ENCODE results near the gene CIBAR2.

The CIBAR2 gene

GRCh38 chr16:85142129-85142513 lies 29.8 kb upstream of the CIBAR2 start:
- Histone ChIP-seq H3K27me3 (ENCODE audit: insufficient read depth, poor library complexity, severe bottlenecking) (peaks cover 21% of the 10 kb centered on the region), H3K27ac (replicated peaks) (no peak overlapping the region), H3K4me3 (replicated peaks; ENCODE audit: insufficient read depth, low read length) (no peak overlapping the region)
- TF ChIP-seq REST (IDR thresholded peaks at IDR 0.05; ENCODE audit: insufficient replicate concordance, low read depth) (no peak), SPI1 (IDR thresholded peaks at IDR 0.05; ENCODE audit: borderline replicate concordance, low read depth) (no peak), GABPA (IDR thresholded peaks at IDR 0.05; ENCODE audit: low read depth) (no peak), CTCF (IDR thresholded peaks at IDR 0.05; ENCODE audit: insufficient read depth, low read length) (no peak)
- no peak for DNase-seq (ENCODE audit: low read depth in 1 of 2, low spot score in 1 of 2)

DNA sequence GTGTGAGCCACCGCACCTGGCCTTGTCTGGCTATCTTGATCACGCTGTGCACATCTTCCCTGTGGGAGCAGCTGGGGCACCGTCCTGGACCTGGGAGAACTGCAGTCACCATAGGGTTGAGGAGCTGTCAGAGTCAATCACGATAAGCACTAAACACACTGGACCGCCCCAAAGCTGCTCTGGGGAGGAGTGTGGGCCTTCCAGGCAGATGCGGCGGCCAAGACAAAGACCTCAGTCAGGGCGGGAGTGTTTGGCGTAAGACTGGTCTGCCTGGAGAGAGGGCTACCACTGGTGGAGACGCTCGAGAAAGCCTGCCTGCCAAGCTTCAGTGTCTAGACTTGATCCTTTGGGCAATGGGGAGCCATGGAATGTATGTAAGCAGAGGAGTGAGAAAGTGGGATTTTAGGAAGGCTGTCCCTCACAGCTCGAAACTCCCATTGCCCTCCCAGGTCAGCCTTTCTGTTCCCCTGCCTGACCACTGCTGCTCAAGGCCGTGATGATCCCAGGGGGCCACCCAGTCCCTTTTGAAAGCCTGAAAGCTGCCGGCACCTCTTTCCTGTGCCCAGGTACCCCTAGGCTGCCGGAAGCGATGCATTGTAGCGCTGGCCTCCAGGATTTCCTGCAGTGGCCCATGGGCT lies 29.3 kb upstream of the CIBAR2 start:
- peaks cover 26% of the 10 kb centered on the region for H3K27me3 ChIP-seq (ENCODE audit: insufficient read depth, poor library complexity, severe bottlenecking)
- H3K4me3 ChIP-seq (replicated peaks; ENCODE audit: insufficient read depth, low read length) = no peak overlapping the region
- no peak for DNase-seq (ENCODE audit: low read depth in 1 of 2, low spot score in 1 of 2)
- TF ChIP-seq CTCF (IDR thresholded peaks at IDR 0.05; ENCODE audit: insufficient read depth, low read length) = no peak
- TF ChIP-seq GABPA (IDR thresholded peaks at IDR 0.05; ENCODE audit: low read depth) = no peak
- TF ChIP-seq SPI1 (IDR thresholded peaks at IDR 0.05; ENCODE audit: borderline replicate concordance, low read depth) = no peak
- H3K27ac ChIP-seq (replicated peaks) = no peak overlapping the region

DNA sequence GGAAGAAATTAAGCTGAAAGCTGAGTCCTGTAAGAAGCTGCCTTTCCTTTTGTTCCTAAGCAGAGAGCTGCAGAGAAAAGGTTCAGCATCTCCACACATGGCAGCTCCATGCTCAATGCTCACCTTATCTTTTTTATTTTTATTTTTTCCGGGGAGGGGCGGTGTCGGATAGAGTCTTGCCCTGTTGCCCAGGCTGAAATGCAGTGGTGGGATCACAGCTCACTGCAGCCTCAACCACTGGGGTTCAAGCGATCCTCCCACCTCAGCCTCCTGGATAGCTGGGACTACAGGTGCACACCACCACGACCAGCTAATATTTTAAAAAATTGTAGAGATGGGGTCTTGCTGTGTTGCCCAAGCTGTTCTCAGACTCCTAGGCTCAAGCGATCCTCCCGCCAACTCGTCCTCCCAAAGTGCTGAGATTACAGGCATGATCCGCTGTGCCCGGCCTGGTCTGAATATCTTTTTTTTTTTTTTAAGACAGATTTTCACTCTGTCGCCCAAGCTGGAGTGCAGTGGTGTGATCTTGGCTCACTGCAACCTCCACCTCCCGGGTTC lies 28.3 kb upstream of the CIBAR2 start:
- H3K4me3 ChIP-seq (replicated peaks; ENCODE audit: insufficient read depth, low read length) = no peak overlapping the region
- no peak overlapping the region for H3K27ac ChIP-seq (replicated peaks)
- peaks cover 29% of the 10 kb centered on the region for H3K27me3 ChIP-seq (ENCODE audit: insufficient read depth, poor library complexity, severe bottlenecking)
- DNase-seq (ENCODE audit: low read depth in 1 of 2, low spot score in 1 of 2) = no peak
- TF ChIP-seq REST (IDR thresholded peaks at IDR 0.05; ENCODE audit: insufficient replicate concordance, low read depth) (no peak), SPI1 (IDR thresholded peaks at IDR 0.05; ENCODE audit: borderline replicate concordance, low read depth) (no peak), POLR2AphosphoS5 (IDR thresholded peaks at IDR 0.05; ENCODE audit: low read depth) (no peak), CTCF (IDR thresholded peaks at IDR 0.05; ENCODE audit: insufficient read depth, low read length) (no peak), GABPA (IDR thresholded peaks at IDR 0.05; ENCODE audit: low read depth) (no peak)

DNA sequence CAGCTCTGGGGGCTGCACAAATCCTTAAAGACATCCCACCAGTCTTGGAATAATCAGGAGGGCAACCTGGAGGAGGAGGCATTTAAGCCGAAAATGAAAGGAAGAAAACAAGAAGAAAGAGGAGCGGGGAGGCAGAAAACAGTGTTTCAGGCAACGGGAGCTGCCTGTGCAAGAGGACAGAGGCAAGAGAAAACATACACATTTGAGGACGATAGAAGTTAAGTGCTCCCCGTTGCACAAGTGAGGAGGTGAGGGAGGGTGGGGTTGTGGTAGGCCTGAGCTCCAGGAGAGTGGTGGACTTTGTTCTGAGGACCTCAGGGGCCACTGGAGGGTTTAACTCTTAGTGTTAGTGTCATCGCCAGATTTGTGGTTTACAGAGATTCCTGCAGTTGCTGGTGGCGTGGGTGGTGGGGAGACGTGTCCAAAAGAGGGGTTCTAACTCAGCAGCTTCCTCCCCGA lies 27.6 kb upstream of the CIBAR2 start:
- Histone ChIP-seq H3K27ac (replicated peaks) (no peak overlapping the region), H3K4me3 (replicated peaks; ENCODE audit: insufficient read depth, low read length) (no peak overlapping the region), H3K27me3 (ENCODE audit: insufficient read depth, poor library complexity, severe bottlenecking) (peaks cover 29% of the 10 kb centered on the region)
- DNase-seq (ENCODE audit: low read depth in 1 of 2, low spot score in 1 of 2) = no peak
- TF ChIP-seq REST (IDR thresholded peaks at IDR 0.05; ENCODE audit: insufficient replicate concordance, low read depth) (no peak), CTCF (IDR thresholded peaks at IDR 0.05; ENCODE audit: insufficient read depth, low read length) (no peak), POLR2AphosphoS5 (IDR thresholded peaks at IDR 0.05; ENCODE audit: low read depth) (no peak), SPI1 (IDR thresholded peaks at IDR 0.05; ENCODE audit: borderline replicate concordance, low read depth) (no peak), GABPA (IDR thresholded peaks at IDR 0.05; ENCODE audit: low read depth) (no peak)

Measured in HL-60 (cell line).